ENCODE data around the gene BMP4.
"Not testable (repeated sequence)": the region's sequence is repeated elsewhere in the genome, so short reads cannot be mapped to it uniquely, and the experiment has no call there.

Gene BMP4

DNA sequence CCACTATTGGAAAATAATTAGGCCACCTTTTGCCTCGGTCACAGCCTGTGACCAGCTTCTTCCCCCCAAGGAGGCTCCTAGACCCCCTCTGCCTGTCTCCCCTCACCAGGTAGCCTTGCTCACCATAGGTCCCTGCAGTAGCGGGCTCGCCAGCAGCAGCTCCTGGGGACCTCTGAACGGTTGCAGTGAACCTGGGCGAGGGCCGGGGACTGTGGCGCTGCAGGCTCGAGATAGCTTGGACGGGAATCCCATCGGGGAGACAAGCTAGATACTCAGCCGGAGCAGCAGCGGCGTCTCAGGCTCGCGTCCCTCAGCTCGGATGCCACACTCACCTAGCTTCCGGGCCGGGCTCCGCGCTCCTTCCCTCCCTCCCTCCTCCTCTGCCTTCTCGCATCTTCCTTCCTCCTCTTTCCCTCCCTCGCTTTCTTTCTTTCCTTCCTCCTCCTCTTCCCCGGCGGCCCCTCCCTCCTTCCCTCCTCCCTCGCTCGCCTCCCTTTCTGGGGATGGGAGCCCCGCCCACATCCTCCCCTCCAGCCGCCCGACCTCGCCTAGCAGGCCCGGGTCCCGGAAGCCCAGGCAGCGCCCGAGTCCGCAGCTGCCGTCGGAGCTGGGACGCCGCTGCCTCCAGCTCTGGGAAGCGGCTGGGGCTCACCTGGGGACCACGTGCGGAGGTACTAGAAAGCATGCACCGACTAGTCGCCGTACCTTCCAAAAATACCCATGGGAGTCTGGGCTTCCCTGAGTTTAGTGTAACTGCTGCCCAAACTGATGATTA is at the start of gene BMP4:
TSS of gene BMP4 (minus strand) at position 399 of the 775 bp plus-strand sequence. CDS start 4,603 bp downstream, outside the sequence.
- no peak for DNase-seq

DNA sequence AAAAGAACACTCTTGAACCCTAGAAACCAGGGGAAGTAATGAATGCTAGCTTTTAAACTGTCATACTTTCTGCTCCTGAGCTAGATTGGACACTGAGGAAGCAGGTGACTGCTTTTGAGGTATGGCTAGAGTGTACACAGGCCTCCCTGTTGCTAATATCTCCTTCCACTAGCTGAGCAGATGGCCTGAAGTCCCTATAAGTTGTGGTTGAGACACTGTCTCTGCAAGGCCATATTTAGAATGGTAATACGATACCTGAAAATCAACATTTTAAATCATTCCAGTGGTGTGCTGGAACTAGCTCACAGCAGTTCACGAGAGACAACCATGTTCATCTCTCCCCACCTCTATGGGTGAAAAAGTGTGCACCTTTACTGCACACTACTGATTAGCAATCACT is 46.4 kb upstream of the BMP4 start:
- DNase-seq = no peak

DNA sequence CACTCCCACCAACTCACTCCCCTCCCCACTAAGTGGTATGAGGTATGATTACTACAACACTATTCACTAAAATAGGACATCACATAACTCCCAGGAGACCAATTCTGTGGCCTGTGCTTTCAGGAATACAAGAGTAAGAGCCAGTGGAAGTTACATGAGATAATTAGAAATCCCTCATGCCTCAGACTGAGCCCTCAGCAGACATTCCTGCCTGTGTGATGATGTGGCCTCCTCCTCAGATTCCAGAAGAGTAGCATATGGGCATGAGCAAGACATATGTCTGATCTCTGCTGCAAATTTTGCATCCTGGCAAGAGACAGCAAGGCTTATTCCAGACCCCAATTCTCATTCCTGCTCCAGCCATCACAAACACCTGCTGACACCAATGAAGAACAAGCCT is 46.0 kb upstream of the BMP4 start:
- no peak for DNase-seq

DNA sequence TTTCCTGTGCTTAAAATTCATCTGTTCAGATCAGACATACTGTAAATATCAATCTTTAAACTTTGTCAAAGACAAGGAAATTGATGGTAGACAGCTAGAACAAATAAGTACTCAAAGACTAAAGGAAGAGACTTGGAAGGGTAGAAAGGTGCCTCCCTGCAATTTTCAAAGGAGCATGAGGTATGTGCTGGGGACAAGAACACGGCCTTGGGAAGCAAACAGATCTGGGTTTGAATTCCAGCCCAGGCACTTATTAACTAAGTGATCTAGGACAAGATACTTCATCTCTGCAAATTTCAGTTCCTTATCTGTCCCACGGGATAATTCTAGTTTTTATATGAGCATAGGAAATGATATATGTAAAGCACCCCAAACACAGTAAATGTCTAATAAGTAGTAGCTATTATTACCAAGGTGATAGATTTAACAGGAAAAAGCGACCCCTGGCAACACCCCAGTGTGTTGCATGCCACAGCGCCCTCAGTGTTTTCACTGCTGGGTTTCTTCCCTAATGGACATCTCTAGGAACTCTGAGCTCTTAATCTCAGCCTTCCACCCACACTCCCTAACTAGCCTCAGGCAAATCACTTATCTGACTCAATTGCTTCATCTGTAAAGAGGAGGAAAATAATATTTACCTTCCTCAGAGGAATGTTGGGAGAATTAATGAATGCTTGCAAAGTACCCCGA is 44.7 kb upstream of the BMP4 start:
- no peak for DNase-seq

DNA sequence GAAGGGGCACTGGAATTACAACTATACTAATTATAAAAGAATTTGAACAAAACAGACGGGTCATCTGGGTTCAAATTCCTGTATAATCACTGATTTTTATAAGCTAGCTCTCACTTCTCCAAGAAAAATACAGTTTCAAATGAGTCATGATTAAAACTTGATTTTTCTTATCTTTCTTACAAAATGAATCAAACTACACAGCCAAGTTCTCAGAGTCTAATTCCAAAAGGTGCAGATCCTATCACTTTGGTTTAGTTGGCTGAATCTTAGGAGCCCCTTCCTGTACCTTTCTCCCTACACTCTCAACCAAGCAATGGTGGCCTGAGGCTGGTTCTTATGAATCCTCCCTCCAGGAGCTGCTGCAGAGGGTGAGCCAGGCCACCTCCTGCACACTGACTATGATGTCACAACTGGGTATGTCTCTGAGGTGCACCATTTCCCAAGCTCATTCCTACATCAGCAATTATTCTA is 43.8 kb upstream of the BMP4 start:
- DNase-seq = no peak

DNA sequence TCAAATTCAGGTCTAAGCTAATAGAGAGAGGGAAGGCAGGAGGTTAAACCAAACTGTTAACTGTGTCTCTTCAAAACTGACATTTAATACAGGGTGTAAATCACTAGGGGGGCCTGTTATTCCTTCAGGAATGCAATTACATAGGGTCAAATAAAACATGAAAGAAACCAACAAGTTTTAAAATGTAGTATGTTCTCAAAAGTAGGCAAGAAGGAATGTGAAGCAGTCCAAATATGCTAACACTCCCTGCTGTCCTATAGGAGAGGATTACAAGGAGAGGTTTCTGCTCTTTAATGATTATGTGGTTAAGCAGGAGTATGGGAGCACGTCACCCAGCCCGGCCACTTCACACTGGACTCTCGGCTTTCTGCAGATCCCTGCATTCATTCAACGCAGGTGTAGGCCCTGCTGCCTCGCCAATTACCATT is 42.5 kb upstream of the BMP4 start:
- DNase-seq = no peak

DNA sequence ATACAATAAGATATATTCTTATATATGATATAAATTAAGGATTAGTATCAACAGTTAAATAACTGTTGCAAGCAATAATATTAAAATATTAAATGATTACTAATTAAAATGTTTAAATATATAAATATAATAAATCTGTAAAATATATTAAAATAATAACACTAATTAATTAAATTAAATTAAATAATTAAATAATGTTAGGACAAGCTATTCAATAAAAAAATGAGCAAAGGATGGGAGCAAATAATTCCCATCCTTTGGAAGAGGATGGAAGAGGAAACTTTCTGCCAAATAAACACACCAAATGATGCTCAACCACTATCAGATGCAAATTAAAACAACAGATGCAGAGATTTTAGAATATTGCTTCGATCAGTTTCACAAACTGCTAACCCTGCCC is 39.4 kb upstream of the BMP4 start:
- no peak for DNase-seq

DNA sequence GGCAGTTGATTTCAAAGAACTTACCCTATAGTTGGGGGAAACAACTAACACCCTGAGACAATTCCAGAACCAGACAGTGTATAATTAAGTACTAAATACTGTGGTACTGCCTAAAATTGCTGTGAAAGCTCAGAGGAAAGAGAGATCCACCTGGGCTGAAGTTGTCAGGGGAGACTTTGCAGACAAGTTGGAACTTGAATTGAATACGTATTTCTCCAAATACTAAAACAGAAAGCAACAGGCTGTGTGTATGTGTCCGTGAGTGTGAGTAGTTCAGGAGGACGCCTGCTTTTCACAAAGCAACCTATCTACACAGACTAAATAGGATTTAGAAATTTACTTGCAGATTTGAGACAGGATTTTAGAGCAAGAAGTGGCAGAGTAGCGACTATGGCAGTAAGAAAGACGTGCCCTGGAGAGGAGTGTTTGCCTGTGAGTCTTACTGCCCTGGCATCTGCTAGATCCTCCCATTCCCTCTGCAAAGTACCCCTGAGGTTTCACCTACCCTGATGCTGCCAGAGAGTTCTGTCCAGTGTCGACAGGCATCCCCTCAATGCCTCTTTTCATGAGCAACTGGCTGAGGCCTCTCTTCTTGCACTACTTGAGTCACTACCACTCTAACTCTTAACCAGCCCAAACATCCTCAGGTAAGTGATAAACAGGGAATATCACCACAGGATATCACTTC is 37.4 kb upstream of the BMP4 start:
- no peak for DNase-seq

DNA sequence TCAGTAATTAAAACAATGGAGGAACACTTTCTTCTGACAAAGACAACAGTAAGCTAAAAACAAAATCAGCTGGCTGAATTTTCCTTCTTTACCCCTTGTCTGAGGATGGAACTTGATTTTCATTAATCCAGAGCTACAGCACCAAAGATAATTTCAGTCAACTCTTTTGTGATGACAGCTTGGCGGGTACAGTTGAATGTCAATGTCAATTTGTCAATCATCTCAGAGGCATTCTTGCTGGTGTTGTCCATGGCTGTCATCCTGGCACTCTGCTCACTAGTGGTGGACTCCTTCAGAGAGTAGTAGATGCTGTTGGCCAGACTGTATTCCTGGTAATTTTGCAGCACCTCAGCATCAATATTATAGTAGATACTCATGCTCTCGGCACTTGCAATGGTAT is 34.4 kb upstream of the BMP4 start:
- DNase-seq = no peak

DNA sequence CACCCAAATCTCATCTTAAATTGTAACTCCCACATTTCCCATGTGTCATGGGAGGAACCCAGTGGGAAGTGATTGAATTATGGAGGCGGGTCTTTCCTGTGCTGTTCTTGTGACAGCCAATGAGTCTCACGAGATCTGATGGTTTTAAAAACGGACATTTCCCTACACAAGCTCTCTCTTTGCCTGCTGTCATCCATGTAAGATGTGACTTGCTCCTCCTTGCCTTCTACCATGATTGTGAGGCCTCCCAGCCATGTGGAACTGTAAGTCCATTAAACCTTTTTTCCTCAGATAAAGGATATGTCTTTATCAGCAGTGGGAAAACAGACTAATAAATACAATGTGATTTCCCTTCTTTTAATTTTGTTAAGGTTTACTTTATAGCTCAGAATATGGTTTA is 30.1 kb upstream of the BMP4 start:
- DNase-seq = not testable (repeated sequence)

DNA sequence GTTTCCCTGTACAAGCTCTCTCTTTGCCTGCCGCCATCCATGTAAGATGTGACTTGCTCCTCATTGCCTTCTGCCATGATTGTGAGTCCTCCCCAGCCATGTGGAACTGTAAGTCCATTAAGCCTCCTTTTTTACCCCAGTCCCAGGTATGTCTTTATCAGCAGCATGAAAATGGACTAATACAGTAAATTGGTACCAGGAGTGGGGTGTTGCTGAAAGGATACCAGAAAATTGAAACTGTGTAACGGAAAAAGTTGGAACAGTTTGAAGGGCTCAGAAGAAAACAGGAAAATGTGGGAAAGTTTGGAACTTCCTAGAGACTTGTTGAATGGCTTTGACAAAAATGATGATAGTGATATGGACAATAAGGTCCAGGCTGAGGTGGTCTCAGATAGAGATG is 28.3 kb upstream of the BMP4 start:
- not testable (repeated sequence) for DNase-seq

DNA sequence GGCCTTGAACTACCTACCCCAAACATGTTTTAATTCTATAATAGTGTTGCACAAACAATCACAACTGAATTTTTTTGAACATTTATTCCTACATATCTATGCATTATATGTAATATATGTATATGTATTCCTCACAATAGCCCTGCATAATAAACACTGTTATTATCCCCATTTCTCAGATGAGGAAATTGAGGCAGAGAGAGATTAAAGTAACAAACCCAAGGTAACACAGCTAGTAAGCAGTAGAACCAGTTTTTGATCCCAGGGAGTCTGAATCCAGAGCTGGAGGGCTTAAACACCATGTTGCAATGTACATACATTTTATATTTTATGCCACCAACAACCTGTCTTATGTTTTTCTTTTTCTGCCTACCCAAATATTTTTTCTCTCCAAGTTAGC is 26.5 kb upstream of the BMP4 start:
- no peak for DNase-seq

DNA sequence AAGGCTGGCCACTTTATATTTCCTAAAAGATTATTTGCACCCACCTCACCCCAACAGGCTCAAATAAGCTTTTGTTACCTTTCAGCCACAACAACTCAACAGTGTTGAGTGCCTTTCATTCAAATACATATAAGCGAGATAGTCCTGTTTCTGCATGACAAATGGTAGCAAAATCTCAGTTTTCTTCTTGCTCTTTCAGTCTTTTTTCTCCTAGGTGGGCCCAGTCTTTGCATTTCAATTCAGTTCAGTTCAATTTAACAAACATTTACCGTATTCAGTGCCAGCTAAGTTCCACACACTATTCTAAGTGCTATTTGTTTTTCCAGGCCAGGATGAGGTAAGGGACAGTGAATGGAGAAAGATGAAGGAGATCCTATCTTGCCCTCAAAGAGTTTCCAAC is 25.9 kb upstream of the BMP4 start:
- no peak for DNase-seq

DNA sequence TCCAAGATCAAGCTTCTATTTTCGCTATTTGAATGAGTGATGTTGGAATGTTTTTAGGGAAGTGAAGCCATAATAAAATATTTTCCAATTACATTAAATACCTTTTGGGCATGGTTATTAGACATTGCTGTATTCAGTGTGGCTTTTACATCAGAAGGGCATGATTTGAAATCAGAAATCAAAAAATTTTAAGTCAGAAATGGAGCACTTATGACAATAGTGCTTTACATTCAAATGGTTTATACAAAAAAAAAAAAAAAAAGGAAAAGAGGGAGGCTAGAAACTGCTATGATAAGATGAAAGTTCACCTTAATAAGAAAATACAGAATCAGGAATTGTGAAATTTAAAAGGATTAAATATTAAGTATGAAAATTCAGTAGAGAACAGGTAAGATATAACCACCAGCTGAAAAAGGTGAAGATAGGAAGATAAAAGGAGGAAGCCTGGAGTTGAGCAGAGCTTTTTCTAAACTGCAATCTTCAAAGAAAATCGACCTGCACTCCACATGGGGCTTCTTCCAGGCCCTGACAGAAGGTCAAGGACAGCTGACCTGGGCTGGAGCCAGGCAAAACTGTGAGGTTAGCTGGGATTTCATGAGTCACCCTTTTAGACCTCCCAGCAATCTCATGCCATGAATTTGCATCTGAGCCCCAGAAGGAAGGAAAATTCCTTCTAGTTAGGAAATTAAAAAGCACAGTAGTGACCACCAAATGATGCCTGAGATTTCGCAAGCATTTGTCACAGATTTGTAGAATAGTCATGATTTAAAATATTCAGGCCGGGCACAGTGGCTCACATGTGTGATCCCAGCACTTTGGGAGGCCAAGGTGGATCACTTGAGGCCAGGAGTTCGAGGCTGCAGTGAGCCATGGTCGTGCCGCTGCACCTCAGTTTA is 23.4 kb upstream of the BMP4 start:
- no peak for DNase-seq

DNA sequence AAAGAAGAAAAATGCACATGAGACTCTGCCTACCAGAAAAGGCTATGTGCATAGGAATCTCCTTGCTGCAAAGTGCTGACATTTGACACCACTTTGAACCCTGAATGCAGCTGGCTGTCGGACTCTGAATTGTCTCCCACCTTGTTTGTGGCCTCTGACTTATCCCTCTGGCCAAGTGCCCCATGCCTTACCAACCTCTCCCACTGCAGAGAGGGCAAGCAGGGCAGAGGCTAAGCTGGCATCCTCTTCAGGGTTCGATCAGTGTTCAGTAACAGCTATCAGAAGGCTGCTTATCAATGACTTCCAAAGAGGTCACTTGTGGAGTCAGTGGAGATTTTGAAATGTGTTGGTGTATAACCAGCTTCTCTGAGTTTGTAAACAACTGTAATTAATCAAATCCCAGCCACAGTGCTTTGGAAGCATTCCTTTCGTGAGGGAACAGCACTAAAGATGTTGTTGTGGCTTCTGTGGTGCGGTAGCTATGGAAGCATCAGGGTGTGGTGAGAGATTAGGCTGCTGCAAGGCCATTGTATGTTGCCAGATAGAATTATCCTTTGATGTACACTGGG is 22.6 kb upstream of the BMP4 start:
- no peak for DNase-seq

DNA sequence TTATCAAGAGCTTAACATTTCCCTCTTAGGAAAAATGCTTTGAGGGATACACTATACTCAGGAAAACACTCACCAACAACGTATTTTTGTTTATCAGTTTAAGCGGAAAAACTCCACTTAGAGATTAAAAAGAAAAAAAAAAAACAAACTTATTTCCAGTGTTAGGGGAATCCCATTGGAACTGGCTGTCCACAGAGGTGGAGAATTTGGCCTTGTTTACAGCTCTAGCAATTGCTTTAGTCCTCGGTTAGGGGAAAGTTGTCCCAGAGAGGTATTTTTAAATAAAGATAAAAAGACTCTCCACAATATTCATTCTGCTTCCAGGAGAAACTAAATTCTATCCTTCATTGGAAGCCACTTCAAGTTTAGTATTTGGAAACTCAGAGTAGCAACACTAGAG is 21.6 kb upstream of the BMP4 start:
- DNase-seq = no peak

DNA sequence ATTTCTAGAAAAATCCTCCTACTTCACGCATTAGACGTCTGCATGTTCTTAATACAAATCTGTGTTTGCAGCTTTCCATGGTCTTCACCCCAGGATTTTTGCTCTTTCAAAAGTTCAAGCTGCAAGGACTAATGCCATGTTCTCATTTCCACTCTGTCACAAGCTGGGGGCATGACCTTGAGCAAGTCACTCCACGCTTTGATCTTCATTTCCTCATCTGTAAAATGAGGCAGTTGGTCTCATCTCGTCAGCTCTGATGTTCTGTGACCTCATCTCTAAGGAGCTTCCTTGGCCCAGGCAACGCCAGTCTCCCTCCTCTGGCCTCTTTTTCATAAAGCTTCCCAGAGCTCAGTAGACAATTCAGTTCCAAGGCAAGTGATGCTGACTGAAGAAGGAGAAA is 18.8 kb upstream of the BMP4 start:
- DNase-seq = no peak

DNA sequence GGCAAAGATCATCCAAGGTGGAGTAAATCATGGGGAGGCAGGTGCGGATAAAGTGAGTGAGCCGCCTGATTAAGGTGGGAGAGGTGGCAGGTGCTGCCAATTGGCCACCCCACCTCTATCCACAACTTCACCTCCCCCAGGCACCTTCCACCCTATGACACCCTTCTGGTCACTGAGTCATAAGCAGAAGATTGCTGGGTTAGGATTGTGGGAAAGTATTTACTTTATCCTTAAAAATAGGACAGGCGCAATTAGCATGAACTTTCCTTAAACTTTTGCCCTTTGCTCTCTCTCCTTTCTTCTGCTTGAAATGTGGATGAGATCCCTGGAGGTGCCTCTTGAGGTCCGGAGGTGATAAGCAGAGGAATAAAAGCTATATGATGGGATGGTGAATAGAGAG is 14.9 kb upstream of the BMP4 start:
- DNase-seq = no peak

DNA sequence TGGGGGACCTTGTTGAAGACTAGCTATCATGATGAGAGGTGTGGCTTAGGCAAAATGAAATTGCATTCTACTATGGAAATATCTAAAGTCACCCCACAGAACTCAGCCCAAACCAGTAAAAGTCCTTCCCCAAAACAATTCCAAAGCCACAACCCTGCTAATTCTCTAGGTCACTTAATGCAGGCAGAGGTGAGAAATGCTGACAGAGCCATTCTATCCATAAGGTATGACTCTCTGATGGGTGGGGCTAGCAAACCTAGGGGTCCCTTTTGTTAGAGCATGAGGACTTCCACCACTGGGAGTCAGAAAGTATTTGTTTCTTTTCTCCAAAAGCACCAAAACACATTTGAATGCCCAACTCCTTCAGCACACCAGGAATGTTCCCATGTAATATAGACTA is 12.7 kb upstream of the BMP4 start:
- DNase-seq = no peak

DNA sequence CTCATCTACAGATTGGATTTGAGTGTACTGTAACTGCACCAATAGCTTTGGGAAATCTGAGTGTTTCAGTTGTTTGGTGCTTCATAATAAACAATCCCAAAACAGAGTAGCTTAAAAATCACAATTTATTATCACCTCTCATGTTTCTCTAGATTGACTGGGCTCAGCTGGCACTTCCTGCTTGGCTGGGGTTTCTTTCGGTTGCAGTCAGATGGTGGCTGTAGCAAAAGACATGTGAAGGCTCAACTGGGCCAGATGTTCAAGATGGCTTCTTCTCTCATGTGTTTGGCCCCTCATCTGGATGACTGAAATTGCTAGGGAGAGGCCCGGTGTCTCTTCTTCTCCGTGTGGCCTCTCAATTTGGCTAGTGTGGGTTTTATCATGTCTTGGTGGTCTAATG is 12.1 kb upstream of the BMP4 start:
- no peak for DNase-seq

DNA sequence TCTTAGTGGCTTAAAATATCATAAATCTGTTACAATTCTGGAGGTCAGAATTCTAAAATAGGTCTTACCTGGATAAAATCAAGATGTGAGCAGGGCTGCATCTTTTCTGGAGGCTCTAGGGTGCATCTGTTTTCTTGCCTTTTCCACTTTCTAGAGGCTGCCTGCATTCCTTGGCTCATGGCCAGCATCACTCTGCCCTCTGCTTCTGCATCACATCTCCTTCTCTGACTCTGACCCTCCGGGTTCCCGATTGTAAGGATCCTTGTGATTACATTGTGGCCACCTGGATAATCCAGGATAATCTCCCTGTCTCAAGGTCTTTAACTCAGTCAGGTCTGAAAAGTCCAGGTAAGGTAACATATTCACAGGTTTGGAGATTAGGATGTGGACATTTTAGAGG is 11.0 kb upstream of the BMP4 start:
- DNase-seq = no peak

DNA sequence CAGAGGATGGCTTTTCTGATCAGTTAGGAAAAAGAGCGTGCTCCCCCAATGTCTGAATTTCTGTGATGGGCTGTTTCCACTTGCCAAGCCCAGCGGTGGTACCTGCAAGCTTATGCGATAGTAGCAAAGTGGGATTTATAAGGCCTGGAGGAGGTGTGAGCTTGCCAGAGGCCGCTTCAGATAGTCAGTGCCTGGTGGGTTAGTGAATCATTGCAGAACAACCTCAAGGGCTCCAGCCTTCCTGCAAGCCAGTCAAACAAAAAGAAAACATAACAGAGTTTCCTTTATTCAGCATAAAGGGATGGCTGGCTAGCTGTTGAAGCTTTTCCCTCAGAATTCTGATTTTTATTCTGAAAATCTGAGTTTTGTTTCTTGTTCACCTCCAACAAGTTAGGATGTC is 7.6 kb upstream of the BMP4 start:
- no peak for DNase-seq
